DMS53 treated with DMSO at 0.1 percent for 48 hours (cell line): Measurements from ENCODE around the gene CPNE9.
"Not testable (repeated sequence)": the region's sequence is repeated elsewhere in the genome, so short reads cannot be mapped to it uniquely, and the experiment has no call there.

Source experiments
- DNase-seq: peaks from one replicate; lab custom pipeline; 2025; ENCODE audit not compliant: unreplicated experiment; lab: John Stamatoyannopoulos, UW

CPNE9 gene

DNA sequence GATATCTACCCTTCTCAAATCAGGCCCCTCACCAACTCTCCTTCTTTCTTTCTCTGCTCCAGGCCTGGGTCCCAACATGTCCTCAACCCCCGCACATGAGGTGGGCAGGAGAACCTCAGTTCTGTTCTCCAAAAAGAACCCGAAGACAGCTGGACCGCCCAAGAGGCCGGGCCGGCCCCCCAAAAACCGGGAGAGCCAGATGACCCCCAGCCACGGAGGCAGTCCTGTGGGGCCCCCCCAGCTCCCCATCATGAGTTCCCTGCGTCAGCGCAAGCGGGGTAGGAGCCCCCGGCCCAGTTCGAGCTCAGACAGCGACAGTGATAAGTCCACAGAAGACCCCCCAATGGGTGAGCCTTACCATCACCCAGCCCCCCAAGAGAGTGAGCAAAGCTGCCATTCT, 40.5 kb downstream of the CPNE9 start:
- DNase-seq, result no peak

DNA sequence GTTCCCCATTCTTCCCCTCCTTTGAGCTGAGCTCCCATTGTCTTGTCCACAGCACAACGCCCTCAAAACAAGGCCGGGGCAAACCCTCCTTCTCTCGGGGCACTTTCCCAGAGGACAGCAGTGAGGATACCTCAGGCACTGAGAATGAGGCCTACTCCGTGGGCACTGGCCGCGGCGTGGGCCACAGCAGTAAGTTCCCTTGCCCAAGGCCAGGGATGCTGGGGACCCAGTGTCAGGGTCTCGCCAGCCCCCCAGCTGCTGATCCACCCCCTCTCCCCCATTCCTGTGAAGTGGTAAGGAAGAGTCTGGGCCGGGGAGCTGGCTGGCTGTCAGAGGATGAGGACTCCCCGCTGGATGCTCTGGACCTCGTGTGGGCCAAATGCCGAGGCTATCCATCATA, 41.9 kb downstream of the CPNE9 start:
- DNase-seq, result no peak

- DNase-seq, result no peak
Measured at GRCh38 chr3:9746330-9746729, 42.7 kb downstream of the CPNE9 start.

GRCh38 chr3:9747267-9747666, 43.6 kb downstream of the CPNE9 start:
- no peak for DNase-seq

DNA sequence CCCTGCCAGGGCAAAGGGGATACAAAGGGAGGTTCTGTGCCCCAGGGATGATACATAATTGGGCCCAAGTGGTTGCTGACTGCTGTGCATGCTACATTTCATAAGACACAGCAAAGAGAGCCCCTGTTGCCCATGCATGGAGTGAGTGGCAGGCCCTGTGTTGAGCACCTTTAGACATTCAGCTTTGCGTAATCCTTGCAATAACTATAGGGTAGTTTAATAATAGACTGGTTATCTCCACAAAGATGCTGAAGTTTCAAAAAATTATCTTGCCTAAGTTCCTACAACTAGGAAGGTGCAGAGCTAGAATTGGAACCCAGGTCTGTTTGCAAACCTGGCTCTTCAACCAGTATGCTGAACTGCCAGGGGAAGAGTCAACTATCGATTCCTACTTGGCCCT, 44.4 kb downstream of the CPNE9 start:
- DNase-seq, result no peak

DNA sequence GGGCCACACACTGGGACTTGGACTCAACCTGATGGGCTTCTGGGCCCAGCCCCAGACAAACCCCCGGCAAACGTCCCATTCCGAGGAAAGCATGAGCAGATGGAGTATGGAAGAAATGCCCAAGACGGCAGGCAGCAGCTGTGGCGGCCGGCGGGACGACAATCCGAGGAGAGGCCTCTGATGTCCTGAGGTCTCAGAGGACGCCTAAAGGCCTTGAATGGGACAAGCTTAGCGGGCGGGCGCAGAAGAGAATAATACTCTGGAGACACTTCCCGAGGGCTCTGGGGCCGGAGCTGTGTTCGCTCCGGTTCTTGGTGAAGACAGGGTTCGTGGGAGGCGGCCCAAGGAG, 45.6 kb downstream of the CPNE9 start:
- DNase-seq, result no peak

DNA sequence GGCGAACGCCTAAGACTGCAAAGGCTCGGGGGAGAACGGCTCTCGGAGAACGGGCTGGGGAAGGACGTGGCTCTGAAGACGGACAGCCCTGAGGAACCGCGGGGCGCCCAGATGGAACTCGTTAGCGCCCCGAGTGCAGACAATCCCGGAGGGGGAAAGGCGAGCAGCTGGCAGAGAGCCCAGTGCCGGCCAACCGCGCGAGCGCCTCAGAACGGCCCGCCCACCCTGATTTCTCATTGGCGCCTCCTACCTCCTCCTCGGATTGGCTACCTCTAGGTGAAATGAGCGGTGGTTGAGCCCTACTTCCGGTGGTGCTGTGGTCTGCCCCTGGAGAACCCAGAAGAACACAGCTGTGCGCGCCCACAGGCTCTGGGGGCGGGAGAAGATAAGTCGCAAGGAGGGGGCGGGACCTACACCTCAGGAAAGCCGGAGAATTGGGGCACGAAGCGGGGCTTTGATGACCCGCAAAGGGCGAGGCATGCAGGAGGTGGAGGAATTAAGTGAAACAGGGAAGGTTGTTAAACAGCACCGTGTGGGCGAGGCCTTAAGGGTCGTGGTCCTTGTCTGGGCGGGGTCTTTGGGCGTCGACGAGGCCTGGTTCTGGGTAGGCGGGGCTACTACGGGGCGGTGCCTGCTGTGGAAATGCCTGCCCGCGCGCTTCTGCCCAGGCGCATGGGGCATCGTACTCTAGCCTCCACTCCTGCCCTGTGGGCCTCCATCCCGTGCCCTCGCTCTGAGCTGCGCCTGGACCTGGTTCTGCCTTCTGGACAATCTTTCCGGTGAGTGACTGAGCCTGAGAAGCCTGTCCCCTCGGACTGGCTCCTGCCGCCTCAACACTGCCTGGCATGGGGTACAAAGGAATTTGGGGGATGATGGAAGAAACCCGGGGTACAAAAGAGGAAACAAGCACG, 46.3 kb downstream of the CPNE9 start, which contains the start of gene OGG1:
TSS of gene OGG1 (plus strand) at position 308 of the 911 bp plus-strand sequence. CDS start at position 643, 335 bp downstream.
- peak; percentile 51 for DNase-seq

DNA sequence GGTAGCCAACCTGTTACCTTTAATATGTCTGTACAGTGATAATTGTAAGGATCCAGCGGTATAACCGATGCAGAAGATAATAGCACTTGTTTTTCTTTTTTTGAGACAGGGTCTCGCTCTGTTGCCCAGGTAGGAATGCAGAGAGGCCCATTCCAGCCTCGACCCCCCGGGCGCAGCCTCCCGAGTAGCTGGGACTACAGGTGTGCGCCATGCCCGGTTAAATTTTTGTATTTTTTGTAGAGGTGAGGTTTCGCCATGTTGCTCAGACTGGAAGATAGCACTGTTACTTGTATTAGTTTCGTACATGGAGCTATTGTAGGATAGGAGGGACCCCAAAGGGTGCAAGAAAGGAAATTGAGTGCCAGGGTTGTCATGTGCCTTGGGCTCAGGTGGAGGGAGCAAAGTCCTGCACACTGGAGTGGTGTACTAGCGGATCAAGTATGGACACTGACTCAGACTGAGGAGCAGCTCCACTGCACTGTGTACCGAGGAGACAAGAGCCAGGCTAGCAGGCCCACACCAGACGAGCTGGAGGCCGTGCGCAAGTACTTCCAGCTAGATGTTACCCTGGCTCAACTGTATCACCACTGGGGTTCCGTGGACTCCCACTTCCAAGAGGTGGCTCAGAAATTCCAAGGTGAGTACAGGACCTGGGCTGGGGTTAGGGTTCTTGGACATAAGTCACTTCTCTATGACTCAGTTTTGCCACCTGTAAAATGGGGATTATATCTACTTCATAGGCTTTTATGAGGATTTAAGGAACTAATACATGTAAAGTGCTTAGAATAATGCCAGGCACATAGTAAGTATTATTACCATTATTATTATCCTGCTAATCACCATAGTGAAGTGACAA, 47.2 kb downstream of the CPNE9 start:
- DNase-seq, result no peak

GRCh38 chr3:9754678-9755077, 51.0 kb downstream of the CPNE9 start:
- no peak for DNase-seq

DNA sequence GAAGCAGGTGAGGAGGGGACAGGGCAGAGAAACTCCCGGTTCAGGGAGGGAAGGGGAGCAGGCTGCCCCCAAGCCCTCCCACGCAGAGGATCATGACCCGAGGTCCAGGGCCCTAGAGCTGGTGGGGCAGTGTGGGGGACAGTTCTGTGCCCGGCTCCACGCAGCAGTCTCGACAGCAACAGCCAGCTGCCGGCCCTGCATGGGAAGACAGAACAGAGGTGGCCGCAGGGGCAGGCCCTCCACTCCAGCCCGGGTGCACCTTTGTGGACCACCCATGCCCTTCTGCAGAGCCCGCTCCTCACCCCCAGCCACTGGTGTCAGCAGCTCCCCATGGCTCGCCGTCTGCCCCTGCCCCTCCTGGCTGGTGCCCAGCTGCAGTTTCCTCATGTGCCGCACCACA, 53.8 kb downstream of the CPNE9 start:
- DNase-seq, result no peak

DNA sequence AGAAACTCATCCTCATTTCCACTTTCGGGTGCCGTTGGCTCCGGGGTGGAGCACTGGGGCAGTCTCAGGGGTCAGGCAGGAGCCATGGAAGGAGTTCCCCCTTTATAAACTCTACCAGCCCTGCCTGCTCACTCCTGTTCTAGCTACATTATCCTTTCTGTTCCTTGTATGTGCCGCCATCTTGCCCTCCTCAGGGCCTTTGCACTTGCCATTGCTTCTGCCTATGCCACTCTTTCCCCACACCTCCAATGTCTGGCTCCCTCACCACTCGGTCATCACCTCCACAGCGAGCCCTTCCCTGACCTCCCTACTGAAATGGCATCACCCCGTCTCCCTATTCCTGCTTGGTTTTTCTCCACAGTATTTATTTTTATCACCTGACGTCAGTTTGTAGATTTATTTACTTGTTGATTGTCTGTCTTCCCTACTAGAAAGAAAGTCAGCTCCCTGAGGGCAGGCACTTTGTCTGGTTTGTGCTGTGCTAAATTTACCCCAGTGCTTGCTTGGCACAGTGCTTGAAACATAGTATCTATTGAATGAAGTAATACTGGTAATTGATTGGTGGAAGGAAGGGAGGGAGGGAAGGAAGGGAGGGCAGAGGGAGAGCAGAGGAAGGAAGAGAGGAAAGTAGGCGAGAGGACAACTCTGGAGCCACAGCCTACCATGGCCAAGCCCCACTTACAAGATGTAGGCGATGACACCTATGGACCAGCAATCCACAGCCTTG, 57.3 kb downstream of the CPNE9 start:
- DNase-seq, result no peak

DNA sequence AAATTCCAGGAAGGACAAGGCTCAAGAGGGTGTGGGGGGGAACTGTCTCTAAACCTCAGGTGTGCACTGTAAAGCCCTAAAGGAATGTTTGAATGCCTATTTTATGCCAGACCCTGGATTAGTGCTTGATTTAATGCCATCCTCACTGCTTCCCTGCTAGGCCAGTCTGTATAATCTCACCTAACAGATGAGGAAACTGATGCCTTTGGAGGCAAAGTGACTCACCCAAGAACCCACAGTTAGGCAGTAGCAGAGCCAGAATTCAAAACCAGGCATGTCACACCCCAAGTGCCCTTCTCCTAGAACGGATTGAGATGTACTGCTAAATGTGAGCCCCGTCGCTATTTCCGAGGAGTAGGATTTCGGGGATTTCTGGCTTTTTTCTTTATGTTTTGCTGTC, 58.3 kb downstream of the CPNE9 start:
- no peak for DNase-seq

DNA sequence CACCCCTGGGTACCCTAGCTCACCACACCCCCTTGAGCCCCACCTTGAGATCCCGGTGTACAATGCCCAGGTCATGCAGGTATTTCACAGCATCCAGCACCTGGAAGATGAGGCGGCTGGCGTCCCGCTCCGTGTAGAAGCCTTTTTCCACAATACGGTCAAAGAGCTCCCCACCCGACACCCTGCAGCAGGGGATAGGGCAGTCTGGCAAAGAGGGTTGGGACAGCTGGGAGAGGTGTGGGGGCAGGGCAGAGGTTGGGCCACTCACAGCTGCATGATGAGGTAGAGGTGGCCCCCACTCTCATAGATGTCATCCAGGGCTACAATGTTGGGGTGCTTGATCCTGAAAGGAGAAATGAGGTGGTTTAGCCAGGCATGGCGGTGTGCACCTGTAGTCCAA, 59.2 kb downstream of the CPNE9 start:
- no peak for DNase-seq

- no peak for DNase-seq
Measured at GRCh38 chr3:9765865-9766264, 62.2 kb downstream of the CPNE9 start.

- no peak for DNase-seq
Measured at GRCh38 chr3:9767418-9767817, 63.8 kb downstream of the CPNE9 start.

GRCh38 chr3:9768141-9768775, 64.6 kb downstream of the CPNE9 start:
- DNase-seq, result no peak

DNA sequence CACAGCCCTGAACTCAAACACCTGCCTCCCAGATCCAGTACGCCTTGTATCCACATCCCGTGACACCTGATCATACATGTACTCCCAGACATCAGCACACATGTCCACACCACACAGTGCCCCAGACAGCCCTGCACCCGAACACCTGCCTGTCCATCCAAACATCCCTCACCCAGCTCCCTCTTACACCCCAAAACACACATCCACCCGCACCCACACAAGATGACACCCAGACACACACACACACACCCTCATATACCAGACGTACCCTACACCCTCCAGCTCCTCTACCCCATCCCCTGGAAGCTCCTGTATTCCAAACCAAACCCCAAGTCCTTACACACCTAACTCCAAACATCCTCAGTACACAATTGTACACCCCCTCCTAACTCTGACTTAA, 65.4 kb downstream of the CPNE9 start:
- DNase-seq, result no peak

GRCh38 chr3:9769426-9770275, 66.0 kb downstream of the CPNE9 start, which contains the start of gene CAMK1:
CAMK1 (minus strand) TSS chr3:9769947; CDS start chr3:9767749, 2,198 bp downstream.
- DNase-seq, result peak; percentile 1

DNA sequence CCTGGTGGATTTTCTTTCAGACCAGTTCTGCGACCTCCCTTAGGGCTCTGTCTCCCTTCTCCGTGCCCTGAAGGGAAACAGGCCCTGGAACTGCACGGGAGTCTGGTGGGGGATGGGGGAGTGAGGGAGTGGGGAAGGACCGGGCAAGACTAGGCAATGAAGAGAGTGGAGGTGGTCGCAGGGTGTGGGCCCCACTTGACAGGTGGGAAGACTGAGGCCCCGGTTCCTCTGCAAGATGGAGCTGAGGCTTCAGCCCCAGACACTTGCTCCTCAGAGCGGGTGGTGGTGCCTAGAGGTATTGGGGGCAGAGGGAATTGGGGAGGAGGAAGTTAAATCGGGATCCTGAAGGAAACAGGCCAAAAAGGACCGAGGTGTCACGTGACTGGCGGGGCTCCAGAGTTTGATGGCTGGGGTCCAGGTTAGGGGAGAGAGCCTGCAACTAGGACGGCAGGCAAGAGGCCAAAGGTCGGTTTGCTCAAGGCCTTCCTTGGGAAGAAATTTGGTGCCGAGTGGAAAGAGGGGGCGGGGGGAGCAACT, 66.7 kb downstream of the CPNE9 start:
- no peak for DNase-seq

- DNase-seq, result not testable (repeated sequence)
Measured at GRCh38 chr3:9771007-9771406, 67.4 kb downstream of the CPNE9 start.
